GM23338 (cell line): ENCODE results near the gene HDAC9. TPM values are rescaled to one million over a fixed set of nuclear protein-coding genes. Genes with fewer than 3 reads are reported as not detected.

ENCODE experiments used
- ATAC-seq: fragments of 200-7000 bp; cut with Tn5 transposase; 3 replicates; pipeline ENCODE4 v1.9.1; 2020
- DNase-seq: peaks from one replicate; pipeline ENCODE4 v3.0.0-alpha.2; 2015; ENCODE audit warnings: low spot score
- H2AFZ ChIP-seq: fragments of 200-600 bp; sonication (generic); 2 replicates; pipeline ENCODE4 v1.8.0; 2016; ENCODE audit warnings: antibody characterized with exemption, mild to moderate bottlenecking, moderate library complexity
- H3F3A ChIP-seq: fragments of 200-600 bp; sonication (generic); replicated peaks from 2 replicates; pipeline ENCODE4 v1.8.0; 2017; ENCODE audit warnings: antibody characterized with exemption, mixed run types, low read depth
- H3K27ac ChIP-seq: fragments of 200-600 bp; sonication (generic); 2 replicates; pipeline ENCODE4 v1.6.1; 2016; ENCODE audit warnings: low read depth
- H3K27me3 ChIP-seq: fragments of 200-600 bp; sonication (generic); 2 replicates; pipeline ENCODE4 v1.8.0; 2016; ENCODE audit warnings: mild to moderate bottlenecking, mixed run types, moderate library complexity; ENCODE audit not compliant: insufficient read depth
- H3K36me3 ChIP-seq: fragments of 200-600 bp; sonication (generic); 2 replicates; pipeline ENCODE4 v1.8.0; 2016; ENCODE audit warnings: mild to moderate bottlenecking; ENCODE audit not compliant: insufficient read depth
- H3K4me1 ChIP-seq: fragments of 200-600 bp; sonication (generic); 2 replicates; pipeline ENCODE4 v1.8.0; 2016; ENCODE audit warnings: mild to moderate bottlenecking, moderate library complexity; ENCODE audit not compliant: insufficient read depth
- H3K4me2 ChIP-seq: fragments of 200-600 bp; sonication (generic); 2 replicates; pipeline ENCODE4 v1.7.1; 2017; ENCODE audit warnings: mixed run types
- H3K4me3 ChIP-seq: fragments of 200-600 bp; sonication (generic); 2 replicates; pipeline ENCODE4 v1.6.1; 2016; ENCODE audit warnings: mixed run types
- H3K79me2 ChIP-seq: fragments of 200-600 bp; sonication (generic); replicated peaks from 2 replicates; pipeline ENCODE4 v1.8.0; 2017; ENCODE audit warnings: mild to moderate bottlenecking; ENCODE audit not compliant: insufficient read depth
- H3K9me2 ChIP-seq: fragments of 200-600 bp; sonication (generic); 2 replicates; pipeline ENCODE4 v1.8.0; 2017; ENCODE audit not compliant: insufficient read depth
- H4K20me1 ChIP-seq: fragments of 200-600 bp; sonication (generic); replicated peaks from 2 replicates; pipeline ENCODE4 v1.8.0; 2017; ENCODE audit warnings: mild to moderate bottlenecking; ENCODE audit not compliant: insufficient read depth
- H3K27ac Mint-ChIP-seq: 2 replicates; pipeline ENCODE4 v1.8.0; 2020; ENCODE audit warnings: inconsistent platforms, mild to moderate bottlenecking, moderate library complexity, mixed read lengths
- H3K27me3 Mint-ChIP-seq: 3 replicates; pipeline ENCODE4 v1.8.0; 2022; ENCODE audit warnings: low read depth, mild to moderate bottlenecking, moderate library complexity, mixed read lengths, inconsistent platforms; ENCODE audit not compliant: insufficient read depth, poor library complexity
- H3K36me3 Mint-ChIP-seq: 3 replicates; pipeline ENCODE4 v1.8.0; 2021; ENCODE audit warnings: low read depth, mild to moderate bottlenecking, inconsistent platforms, moderate library complexity, mixed read lengths
- H3K4me1 Mint-ChIP-seq: 3 replicates; pipeline ENCODE4 v1.8.0; 2020; ENCODE audit warnings: mild to moderate bottlenecking, inconsistent platforms, mixed read lengths
- H3K4me3 Mint-ChIP-seq: 3 replicates; pipeline ENCODE4 v1.8.0; 2021; ENCODE audit warnings: moderate library complexity, mild to moderate bottlenecking, inconsistent platforms, mixed read lengths
- H3K9me3 Mint-ChIP-seq: 3 replicates; pipeline ENCODE4 v1.8.0; 2020; ENCODE audit warnings: moderate library complexity, mild to moderate bottlenecking, inconsistent platforms, mixed read lengths
- CREB1 ChIP-seq: fragments of 250-450 bp; sonication (Bioruptor Pico); IDR thresholded peaks from 2 replicates; pipeline ENCODE4 v1.5.0; 2020; ENCODE audit warnings: low read depth, mild to moderate bottlenecking, moderate library complexity
- EZH2 ChIP-seq: fragments of 200-600 bp; sonication (generic); IDR thresholded peaks from one replicate; pipeline ENCODE4 v1.8.0; 2017; ENCODE audit warnings: antibody characterized with exemption, mild to moderate bottlenecking, low read depth; ENCODE audit not compliant: unreplicated experiment
- STAT1 ChIP-seq: IDR thresholded peaks from one replicate; pipeline ENCODE4 v1.6.1; 2016; ENCODE audit warnings: antibody characterized with exemption; ENCODE audit not compliant: unreplicated experiment
- ZNF114 ChIP-seq: fragments of 250-450 bp; sonication (Bioruptor Pico); IDR thresholded peaks from 2 replicates; pipeline ENCODE4 v1.5.0; 2020; ENCODE audit warnings: mild to moderate bottlenecking, moderate library complexity
- ZNF331 ChIP-seq: fragments of 250-450 bp; sonication (Bioruptor Pico); IDR thresholded peaks from 2 replicates; pipeline ENCODE4 v1.5.0; 2020; ENCODE audit warnings: low read depth, mild to moderate bottlenecking, moderate library complexity
- ZNF462 ChIP-seq: fragments of 250-450 bp; sonication (Bioruptor Pico); IDR thresholded peaks from 2 replicates; pipeline ENCODE4 v1.5.0; 2020; ENCODE audit warnings: mild to moderate bottlenecking, moderate library complexity
- polyA plus RNA-seq: library from polyadenylated mRNA; unstranded; fragments of >200 nt; fragmentation: Nextera tagmentation; extraction: Ambion mirVana; gene quantifications from 2 replicates; pipeline ENCODE4 v1.2.1, GENCODE V29; 2016
- total RNA-seq: library from RNA; depleted of rRNA; stranded (reverse); fragments of >200 nt; shearing (Covaris generic); gene quantifications from 2 replicates; pipeline ENCODE4 v1.2.3, GENCODE V29; 2014

The HDAC9 gene
- total and polyA plus RNA-seq, 2 experiments from 2014 or later, result 8.3 to 18.5 TPM

GRCh38 chr7:18488049-18488448 lies 7.5 kb upstream of the HDAC9 start (continued):
- no peak for TF ChIP-seq ZNF462 (CRISPR knock-in tag)
- TF ChIP-seq CREB1 (CRISPR knock-in tag), result no peak
- TF ChIP-seq STAT1, result no peak

- Mint-ChIP-seq H3K36me3 (no peaks in the 10 kb centered on the region; the same call in 2 of the 3 replicates), H3K27me3 (no peaks in the 10 kb centered on the region), H3K9me3 (no peaks in the 10 kb centered on the region), H3K4me1 (peaks cover 25% of the 10 kb centered on the region), H3K27ac (no peak overlapping the region), H3K4me3 (no peak overlapping the region)
- H2AFZ ChIP-seq, result no peak overlapping the region
- no peaks in the 10 kb centered on the region for H3K27me3 ChIP-seq
- ATAC-seq, result no peak
- no peak overlapping the region for H3K4me2 ChIP-seq
- no peaks in the 10 kb centered on the region for H3K36me3 ChIP-seq
- H3K9me2 ChIP-seq, result no peaks in the 10 kb centered on the region
- DNase-seq, result no peak
- H3K79me2 ChIP-seq, result no peaks in the 10 kb centered on the region
- H3F3A ChIP-seq, result no peaks in the 10 kb centered on the region
- no peaks in the 10 kb centered on the region for H4K20me1 ChIP-seq
- peaks cover 1% of the 10 kb centered on the region; the same call in 1 of the 2 replicates for H3K4me1 ChIP-seq
- no peak overlapping the region for H3K4me3 ChIP-seq
- H3K27ac ChIP-seq, result no peak overlapping the region
- TF ChIP-seq ZNF114 (no peak), ZNF331 (CRISPR knock-in tag) (no peak), EZH2 (no peak), ZNF462 (CRISPR knock-in tag) (no peak), CREB1 (CRISPR knock-in tag) (no peak)
Observed at GRCh38 chr7:18489624-18490023, 5.9 kb upstream of the HDAC9 start.
